AG04450 (cell line): ENCODE results near the gene CHRND. TPM values are rescaled to one million over a fixed set of nuclear protein-coding genes. Genes with fewer than 3 reads are reported as not detected.

Experiments used
- CTCF ChIA-PET: fragments of 300-600, 350-600 bp; formaldehyde crosslinking; extraction: SDS; loops from one replicate; lab custom pipeline; 2022; ENCODE audit warnings: antibody characterized with exemption, inconsistent platforms; lab: Charles Lee
- POLR2A ChIA-PET: fragments of 350-600 bp; formaldehyde crosslinking; extraction: SDS; loops from one replicate; lab custom pipeline; 2021; ENCODE audit warnings: antibody characterized with exemption, inconsistent platforms; lab: Yijun Ruan, JAX
- DNase-seq: peaks from one replicate; pipeline ENCODE4 v3.0.0-alpha.2; 2011; ENCODE audit warnings: low read depth, low spot score
- H3K27ac ChIP-seq: one replicate; pipeline ENCODE4 v1.5.1; 2012; ENCODE audit warnings: low read depth, low read length, control low read depth
- H3K27me3 ChIP-seq: one replicate; pipeline ENCODE4 v1.6.0; 2012; ENCODE audit warnings: low read length; ENCODE audit not compliant: control insufficient read depth, insufficient read depth
- H3K4me3 ChIP-seq: 2 replicates; pipeline ENCODE4 v1.5.1; 2011; ENCODE audit warnings: mild to moderate bottlenecking, low read depth, low read length, control low read depth
- H3K9me3 ChIP-seq: 2 replicates; pipeline ENCODE4 v1.5.1; 2012; ENCODE audit warnings: low read length; ENCODE audit not compliant: control insufficient read depth, insufficient read depth
- CTCF ChIP-seq: IDR thresholded peaks from 2 replicates; pipeline ENCODE4 v1.5.1; 2011; ENCODE audit warnings: low read depth, low read length, control low read depth, inconsistent platforms
- polyA plus RNA-seq: library from polyadenylated mRNA; depleted of rRNA; stranded (reverse); fragments of >200 nt; gene quantifications from 2 replicates; pipeline ENCODE4 v1.2.3, GENCODE V29; 2011

The CHRND gene
- polyA plus RNA-seq, 1 experiment, result not detected

GRCh38 chr2:232527905-232528470, 2.0 kb downstream of the CHRND start:
- Histone ChIP-seq H3K27me3 (peaks cover 26% of the 10 kb centered on the region), H3K4me3 (no peak overlapping the region), H3K27ac (no peak overlapping the region), H3K9me3 (no peaks in the 10 kb centered on the region)
- DNase-seq, result no peak
- ChIA-PET CTCF (no interaction called here), POLR2A (no interaction called here)
- no peak for TF ChIP-seq CTCF

- H3K4me3 ChIP-seq, result no peak overlapping the region
- DNase-seq, result no peak
- ChIA-PET POLR2A (no interaction called here), CTCF (no interaction called here)
- no peak for TF ChIP-seq CTCF
- peaks cover 20% of the 10 kb centered on the region for H3K27me3 ChIP-seq
- H3K9me3 ChIP-seq, result no peaks in the 10 kb centered on the region
- H3K27ac ChIP-seq, result no peak overlapping the region
These were observed 2.9 kb downstream of the CHRND start for GRCh38 chr2:232528746-232529460.

GRCh38 chr2:232529806-232530547, 4.0 kb downstream of the CHRND start:
- ChIA-PET POLR2A (no interaction called here), CTCF (interaction anchor here (0.6 kb wide), 1 partner anchor 619 kb away, joined by 3 read pairs; no protein-coding TSS in a partner anchor)
- H3K27me3 ChIP-seq, result peaks cover 14% of the 10 kb centered on the region
- no peaks in the 10 kb centered on the region for H3K9me3 ChIP-seq
- no peak overlapping the region for H3K27ac ChIP-seq
- H3K4me3 ChIP-seq, result no peak overlapping the region
- no peak for TF ChIP-seq CTCF
- DNase-seq, result no peak

- no peak for DNase-seq
- no peak for TF ChIP-seq CTCF
- Histone ChIP-seq H3K4me3 (no peak overlapping the region), H3K27ac (no peak overlapping the region), H3K27me3 (peaks cover 8% of the 10 kb centered on the region), H3K9me3 (no peaks in the 10 kb centered on the region; the same call in none of the 2 replicates)
- ChIA-PET CTCF (interaction anchor here (0.6 kb wide), 1 partner anchor 620 kb away, joined by 3 read pairs; no protein-coding TSS in a partner anchor), POLR2A (no interaction called here)
These were observed 4.8 kb downstream of the CHRND start for GRCh38 chr2:232530626-232531260.
